HG02763 (cell line): Measurements from ENCODE around the gene LILRB3.
"Not testable (repeated sequence)": the region's sequence is repeated elsewhere in the genome, so short reads cannot be mapped to it uniquely, and the experiment has no call there.

Experiments used
- ATAC-seq: cut with Tn5 transposase; IDR thresholded peaks from one replicate; pipeline ENCODE4 v1.9.1; 2021; ENCODE audit warnings: mild to moderate bottlenecking, moderate library complexity; ENCODE audit not compliant: unreplicated experiment

The LILRB3 gene

GRCh38 chr19:54242646-54243045 is 19.8 kb upstream of the LILRB3 start, which contains the start of gene LILRA6:
LILRA6 (minus strand) TSS chr19:54242790.
- ATAC-seq: not testable (repeated sequence)

DNA sequence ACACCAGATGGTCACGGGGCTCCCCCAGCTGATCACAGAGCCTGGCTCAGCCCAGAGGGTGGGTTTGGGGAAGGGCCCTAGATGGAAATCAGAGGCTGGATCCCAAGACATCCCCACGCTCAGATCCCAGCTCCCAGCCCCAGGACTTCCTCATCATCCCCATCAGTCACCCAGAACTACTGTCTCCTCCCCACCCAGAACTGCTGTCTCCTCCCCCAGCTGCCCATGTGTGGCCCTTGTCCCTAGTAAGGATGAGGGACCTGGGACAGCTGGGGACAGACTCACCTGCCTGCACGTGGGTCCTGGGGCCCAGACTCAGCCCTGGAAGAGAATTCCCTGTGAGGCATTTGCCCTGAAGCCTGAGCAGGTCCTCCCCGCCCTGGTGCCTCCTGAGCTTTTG is 19.4 kb upstream of the LILRB3 start:
- not testable (repeated sequence) for ATAC-seq

GRCh38 chr19:54240372-54241336 is 17.8 kb upstream of the LILRB3 start:
- not testable (repeated sequence) for ATAC-seq

DNA sequence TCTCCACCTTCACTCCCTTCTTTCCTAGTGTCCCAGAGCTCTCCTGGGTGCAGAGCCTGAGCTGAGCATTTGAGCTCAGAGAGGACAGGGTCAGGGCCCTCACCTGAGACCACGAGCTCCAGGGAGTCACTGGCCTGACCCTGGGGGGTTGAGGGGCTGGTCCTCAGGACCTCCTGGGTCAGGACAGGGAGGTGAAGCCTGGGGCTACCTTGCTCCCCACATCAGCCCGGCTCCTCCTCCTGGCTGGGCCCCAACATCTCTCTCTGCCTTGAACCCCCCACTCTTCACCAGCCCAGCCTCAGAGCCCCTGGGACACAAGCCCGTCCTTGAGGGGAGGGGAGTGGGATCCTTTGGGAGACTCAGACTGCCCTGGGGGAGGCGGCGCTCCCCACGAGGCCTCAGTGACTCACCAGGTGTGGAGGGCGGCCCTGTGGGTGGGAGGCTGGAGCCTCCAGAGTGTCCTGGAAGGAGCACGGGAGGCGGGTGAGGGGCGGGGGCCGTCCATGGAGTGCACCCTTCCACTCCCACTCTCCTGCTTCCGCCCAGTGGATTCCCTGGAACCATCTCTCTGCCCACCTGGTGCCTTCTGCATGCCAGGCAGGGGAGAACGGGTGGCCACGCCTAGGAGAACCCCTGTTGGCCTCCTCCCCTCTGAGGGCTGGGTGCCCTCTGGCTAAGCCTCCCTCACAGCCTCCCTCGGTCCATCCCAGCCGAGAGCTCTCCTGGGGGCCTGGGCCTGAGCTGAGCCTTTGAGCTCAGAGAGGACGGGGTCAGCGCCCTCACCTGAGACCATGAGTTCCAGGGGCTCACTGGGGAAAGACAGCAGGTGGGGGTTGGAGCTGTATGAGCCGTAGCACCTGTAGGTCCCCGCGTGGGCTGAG is 16.9 kb upstream of the LILRB3 start:
- ATAC-seq: not testable (repeated sequence)

DNA sequence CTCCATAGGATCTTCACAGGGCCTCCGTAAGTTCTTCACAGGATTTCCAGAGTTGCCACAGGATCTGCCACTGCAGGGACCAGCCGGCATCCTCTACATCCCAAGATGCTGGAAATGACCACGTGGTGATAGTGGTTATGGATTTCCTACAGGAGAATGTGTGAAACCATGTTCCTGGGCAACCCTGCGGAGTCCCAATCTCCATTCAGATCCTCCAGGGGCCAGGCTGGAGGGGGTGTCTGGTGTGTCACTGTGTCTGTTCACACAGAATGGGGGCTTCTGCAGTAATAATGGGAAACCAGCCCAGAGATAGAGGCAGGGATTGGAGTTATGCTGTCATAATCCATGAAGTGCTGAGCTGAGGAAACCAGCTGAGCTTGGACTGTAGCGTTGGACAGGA is 11.1 kb upstream of the LILRB3 start:
- ATAC-seq: no peak

DNA sequence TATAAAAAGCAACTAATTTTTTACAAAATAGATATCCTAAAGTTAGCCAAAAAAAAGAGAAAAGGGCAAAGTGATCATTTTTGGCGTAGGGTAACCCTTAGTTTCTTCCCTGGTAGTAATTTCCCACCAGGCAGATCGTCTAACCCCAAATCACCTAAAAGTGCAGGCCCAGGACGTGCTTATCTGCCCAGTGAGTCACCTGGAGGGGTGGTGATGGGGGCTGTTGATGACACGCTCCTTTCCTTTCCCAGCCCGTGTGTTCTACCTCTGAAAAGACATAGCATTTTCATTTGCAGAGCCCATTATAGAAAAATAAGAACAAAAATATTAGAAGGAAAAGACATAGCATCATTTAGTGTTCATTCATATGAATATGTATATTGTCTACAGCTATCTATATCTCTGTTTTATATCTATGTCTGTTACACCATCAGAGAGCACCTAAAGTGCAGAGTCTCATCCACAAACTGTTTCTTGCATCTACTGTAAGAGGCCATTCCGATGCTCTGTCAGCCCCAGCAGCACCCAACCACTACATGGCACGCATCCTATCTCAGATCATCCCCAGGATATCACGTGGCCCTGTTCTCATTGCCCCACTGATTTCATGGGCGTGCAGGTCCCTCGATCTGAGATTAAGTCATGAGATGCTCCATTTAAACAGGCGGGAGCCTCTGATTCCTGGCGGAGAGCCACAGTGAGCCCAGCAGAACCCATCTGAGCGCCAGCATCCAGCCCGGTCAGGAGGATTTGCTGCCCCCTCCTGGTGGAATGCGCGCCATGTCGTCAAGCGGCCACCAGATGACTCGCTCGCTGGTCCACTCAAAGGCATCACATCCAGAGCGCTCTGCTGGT is 8.5 kb upstream of the LILRB3 start:
- no peak for ATAC-seq

DNA sequence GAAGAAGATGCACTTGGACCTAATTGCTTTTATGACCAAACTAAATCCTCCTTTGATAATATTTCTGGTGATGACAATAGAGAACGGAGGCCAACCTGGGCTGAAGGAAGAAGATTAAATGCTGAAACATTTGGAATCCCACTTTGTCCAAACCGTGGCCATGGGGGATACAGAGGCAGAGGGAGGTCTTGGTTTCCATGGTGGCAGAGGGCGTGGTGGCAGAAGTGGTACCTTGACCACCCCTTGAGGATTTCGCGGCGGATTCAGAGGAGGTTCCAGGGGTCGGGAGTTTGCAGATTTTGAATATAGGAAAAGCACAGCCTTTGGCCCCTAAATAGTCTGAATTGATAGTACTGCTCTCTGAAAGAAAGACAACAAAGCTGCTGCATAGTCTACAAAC is 7.2 kb upstream of the LILRB3 start:
- no peak for ATAC-seq

GRCh38 chr19:54229146-54229545 is 6.3 kb upstream of the LILRB3 start:
- ATAC-seq: no peak

- ATAC-seq: not testable (repeated sequence)
Observed at GRCh38 chr19:54224619-54225018, 1.8 kb upstream of the LILRB3 start.

- not testable (repeated sequence) for ATAC-seq
Observed at GRCh38 chr19:54223937-54224281, 1.1 kb upstream of the LILRB3 start.

DNA sequence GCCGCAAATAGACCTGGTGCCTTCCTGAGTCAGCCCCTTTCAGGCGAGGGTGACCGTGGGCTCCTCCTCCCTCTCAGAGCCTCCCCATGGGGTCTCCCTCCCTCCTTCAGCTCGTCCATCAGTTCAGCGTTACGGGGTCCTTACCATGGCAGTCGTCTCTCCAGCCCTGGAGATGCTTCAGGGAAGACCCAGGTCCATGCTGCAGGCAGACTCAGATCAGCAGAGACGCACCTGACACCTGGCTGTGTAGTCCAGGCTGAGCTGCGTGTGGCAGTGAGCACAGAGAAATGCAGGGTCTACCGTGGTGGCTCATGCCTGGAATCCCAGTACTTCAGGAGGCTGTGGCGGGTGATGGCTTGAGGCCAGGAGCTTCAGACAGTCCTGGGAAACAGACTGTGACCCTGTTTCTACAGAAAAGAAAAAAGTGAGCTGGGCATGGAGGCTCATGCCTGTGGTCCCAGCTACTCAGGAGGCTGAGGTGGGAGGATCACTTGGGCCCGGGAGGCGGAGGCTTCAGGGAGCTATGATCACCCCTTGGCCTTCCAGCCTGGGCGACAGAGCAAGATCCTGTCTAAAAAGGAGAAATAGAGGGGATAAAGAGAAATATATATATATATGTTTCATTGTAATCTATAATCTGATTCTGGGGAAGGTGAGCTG is 600 bp upstream of the LILRB3 start:
- not testable (repeated sequence) for ATAC-seq

DNA sequence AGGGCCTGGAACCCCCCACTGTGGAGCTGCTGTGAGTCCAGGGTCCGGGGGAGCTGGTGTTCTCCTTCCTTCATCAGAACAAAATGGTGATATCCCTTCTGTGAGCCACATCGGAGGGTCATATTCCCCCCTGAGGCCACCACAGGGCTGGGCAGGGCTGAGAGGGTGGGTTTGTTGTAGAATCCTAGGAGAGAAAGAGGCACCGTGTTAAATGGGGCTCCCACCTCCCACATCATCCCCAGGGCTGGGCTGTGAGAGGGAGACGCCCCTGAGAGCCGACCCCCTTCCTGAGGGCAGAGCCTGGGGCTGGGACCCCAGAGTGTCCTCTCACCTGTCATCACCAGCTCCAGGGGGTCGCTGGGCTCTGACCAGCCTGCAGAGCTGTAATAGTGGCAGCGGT is 860 bp downstream of the LILRB3 start:
- ATAC-seq: not testable (repeated sequence)

DNA sequence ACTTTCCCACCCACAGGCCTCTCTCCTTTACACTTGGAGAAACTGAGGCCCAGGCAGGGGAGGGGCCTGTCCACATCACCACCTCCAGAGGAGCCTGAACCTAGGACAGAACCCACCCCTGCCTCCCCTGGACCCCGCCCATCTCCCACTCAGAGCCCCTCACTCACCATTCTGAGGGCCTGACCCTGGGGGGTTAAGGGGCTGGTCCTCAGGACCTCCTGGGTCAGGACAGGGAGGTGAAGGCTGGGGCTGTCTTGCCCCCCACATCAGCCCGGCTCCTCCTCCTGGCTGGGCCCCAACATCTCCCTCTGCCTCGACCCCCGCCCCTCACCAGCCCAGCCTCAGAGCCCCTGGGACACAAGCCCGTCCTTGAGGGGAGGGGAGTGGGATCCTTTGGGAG is 3.1 kb downstream of the LILRB3 start:
- not testable (repeated sequence) for ATAC-seq

- no peak for ATAC-seq
Observed at GRCh38 chr19:54218960-54219661, 3.7 kb downstream of the LILRB3 start.

DNA sequence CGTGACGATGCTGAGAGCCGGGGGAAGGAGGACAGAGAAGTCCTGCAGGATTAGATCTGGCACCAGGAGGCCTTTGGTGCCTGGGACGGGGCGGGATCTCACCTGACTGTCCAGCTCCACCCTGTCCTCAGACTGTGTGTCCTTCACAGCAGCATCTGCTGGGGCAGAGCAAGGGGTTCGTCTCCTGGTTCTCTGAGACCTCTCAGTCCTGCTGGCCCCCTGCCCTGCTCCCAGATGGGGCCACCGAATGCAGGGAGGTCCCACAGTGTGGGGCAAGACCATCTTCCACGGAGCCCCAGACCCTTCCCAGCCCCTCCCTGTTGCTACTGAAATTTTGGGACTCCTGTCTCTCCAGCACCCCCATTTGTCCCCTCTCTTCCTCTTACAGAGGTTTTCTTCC is 4.5 kb downstream of the LILRB3 start:
- no peak for ATAC-seq

DNA sequence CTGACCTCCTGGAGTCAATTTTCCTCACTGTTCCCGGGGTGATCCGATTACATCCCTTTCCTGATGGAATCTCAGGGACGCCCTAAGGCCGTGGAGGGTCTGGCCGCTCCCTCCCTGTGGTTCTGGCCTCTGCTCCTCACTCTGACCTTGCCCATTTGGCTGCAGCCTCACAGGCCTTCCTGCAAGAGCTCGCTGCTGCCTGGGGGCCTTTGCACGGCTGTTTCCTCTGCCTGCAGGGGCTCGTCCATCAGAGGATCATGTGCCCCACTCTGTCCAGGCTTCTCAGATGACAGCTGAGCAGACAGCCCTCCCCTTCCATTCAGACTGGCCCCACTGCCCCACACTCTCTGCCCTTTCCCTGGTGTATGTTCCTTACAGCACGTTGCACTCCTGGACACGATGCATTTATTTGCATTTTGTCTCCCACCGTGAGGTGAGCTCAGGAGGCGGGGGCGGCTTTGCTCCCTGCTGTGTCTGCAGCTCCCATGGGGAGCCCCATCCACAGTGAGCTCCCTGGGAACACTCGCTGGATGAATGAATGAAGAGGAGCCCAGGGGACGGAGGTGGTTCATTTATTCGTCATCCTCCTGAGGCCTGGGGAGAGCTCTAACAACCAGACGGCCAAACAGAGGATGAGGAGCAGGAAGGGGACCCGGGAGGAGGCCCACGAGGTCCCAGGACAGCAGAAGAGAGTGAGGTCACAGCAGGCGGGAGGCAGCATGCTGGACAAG is 5.1 kb downstream of the LILRB3 start:
- not testable (repeated sequence) for ATAC-seq

DNA sequence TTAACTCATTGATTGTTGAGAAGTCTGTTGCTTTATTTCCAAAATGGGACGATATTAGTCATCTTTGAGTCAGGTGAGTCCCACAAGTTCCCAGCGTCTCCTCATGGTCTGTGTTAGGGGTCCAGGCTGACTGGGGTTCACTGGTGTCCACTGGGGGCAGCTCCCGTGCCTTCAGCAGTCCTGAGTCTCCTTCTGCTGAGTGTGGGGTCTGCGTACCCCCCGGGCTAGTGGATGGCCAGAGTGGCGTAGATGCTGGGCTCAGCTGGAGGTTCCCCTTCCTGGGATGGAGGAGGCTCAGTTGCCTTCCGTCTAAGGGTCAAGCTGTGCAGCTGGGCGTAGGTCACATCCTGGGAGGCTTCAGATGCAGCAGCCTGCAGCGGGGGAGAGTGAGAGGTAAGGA is 5.9 kb downstream of the LILRB3 start:
- ATAC-seq: no peak

DNA sequence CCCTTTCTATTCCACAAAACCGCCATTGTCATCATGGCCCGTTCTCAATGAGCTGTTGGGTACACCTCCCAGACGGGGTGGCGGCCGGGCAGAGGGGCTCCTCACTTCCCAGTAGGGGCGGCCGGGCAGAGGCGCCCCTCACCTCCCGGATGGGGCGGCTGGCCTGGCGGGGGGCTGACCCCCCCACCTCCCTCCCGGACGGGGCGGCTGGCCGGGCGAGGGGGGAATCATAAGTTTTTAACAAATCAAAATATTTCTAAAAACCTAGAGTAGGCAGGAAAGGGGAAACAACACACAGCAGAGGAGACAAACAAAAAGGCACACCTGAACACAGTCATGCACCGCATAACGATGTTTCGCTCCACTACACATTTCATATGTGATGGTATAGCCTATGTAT is 8.1 kb downstream of the LILRB3 start:
- not testable (repeated sequence) for ATAC-seq

GRCh38 chr19:54214217-54214616 is 8.6 kb downstream of the LILRB3 start:
- ATAC-seq: not testable (repeated sequence)
